ENCODE data around the gene ACTR1A. TPM values are rescaled to one million over a fixed set of nuclear protein-coding genes. Genes with fewer than 3 reads are reported as not detected.

ACTR1A gene
- total and polyA plus RNA-seq, 9 of the 15 experiments (the other 6 are each of a cell fraction or from before 2014, with no cell fraction given), result 36.3 to 77.2 (median 49.6) TPM

- TF ChIP-seq PBX2 (CRISPR knock-in tag; IDR thresholded peaks at IDR 0.05; ENCODE audit: low read depth) (peak; percentile 82), PBX2 (tag; conservative IDR thresholded peaks at IDR 0.05; ENCODE audit: low read depth) (peak; percentile 93), LCOR (CRISPR knock-in tag; IDR thresholded peaks at IDR 0.05) (no peak), WHSC1 (IDR thresholded peaks at IDR 0.05; ENCODE audit: low read length) (no peak), SMAD1 (IDR thresholded peaks at IDR 0.05; ENCODE audit: low read depth, low read length, partially characterized antibody) (no peak), STAT6 (CRISPR knock-in tag; IDR thresholded peaks at IDR 0.05) (no peak)
Measured at GRCh38 chr10:102503264-102504178, 1.0 kb upstream of the ACTR1A start, which contains the start of gene SUFU (continued).
